GM12878 (cell line): ENCODE data around the gene PDE9A. TPM values are rescaled to one million over a fixed set of nuclear protein-coding genes. Genes with fewer than 3 reads are reported as not detected.

ENCODE experiments used
- ATAC-seq: fragments of 200-7000 bp; cut with Tn5 transposase; 3 replicates; pipeline ENCODE4 v1.9.1; 2020; ENCODE audit warnings: mild to moderate bottlenecking, moderate library complexity
- BruUV-seq: library from RNA; stranded (reverse); fragments of 400-500 nt; replicated peaks from 2 replicates; lab custom pipeline; 2021; lab: Mats Ljungman, UMichigan
- CTCF ChIA-PET: fragments of 300-600 bp; sonication (Branson Sonifier 250); formaldehyde crosslinking; extraction: SDS; loops from one replicate; lab custom pipeline; 2021; ENCODE audit warnings: inconsistent platforms; lab: Yijun Ruan, JAX
- POLR2A ChIA-PET: fragments of 350-600 bp; formaldehyde crosslinking; extraction: SDS; loops from one replicate; lab custom pipeline; 2021; ENCODE audit warnings: inconsistent platforms; lab: Charles Lee
- RAD21 ChIA-PET: fragments of 300-600 bp; sonication (Branson Sonifier 250); formaldehyde crosslinking; loops from one replicate; lab custom pipeline; 2023; ENCODE audit warnings: antibody characterized with exemption; ENCODE audit not compliant: unreplicated experiment; lab: Charles Lee
- SMC1A ChIA-PET: fragments of 300-600 bp; sonication (Branson Sonifier 250); formaldehyde crosslinking; loops from one replicate; lab custom pipeline; 2023; ENCODE audit not compliant: unreplicated experiment, uncharacterized antibody; lab: Charles Lee
- DNase-seq: peaks from one replicate; pipeline ENCODE4 v3.0.0-alpha.2; 2011; ENCODE audit warnings: low read depth, low spot score
- FAIRE-seq: peaks from 3 replicates; lab custom pipeline; 2011; peaks lifted over from hg19 to GRCh38; lab: Jason Lieb, UNC
- H2AFZ ChIP-seq: 2 replicates; pipeline ENCODE4 v1.6.0; 2011; ENCODE audit warnings: low read depth, low read length, control low read depth; ENCODE audit not compliant: control insufficient read depth
- H3K27ac ChIP-seq: 2 replicates; pipeline ENCODE4 v1.5.1; 2011; ENCODE audit warnings: control low read depth; ENCODE audit not compliant: control insufficient read depth, insufficient read depth
- H3K27me3 ChIP-seq, 2 experiments: replicated peaks in 1 of 2; 2 replicates each; pipeline versions ENCODE4 v1.6.0 to v1.6.1; 2011; ENCODE audit warnings: low read length in 1 of 2; ENCODE audit not compliant: control insufficient read depth in 2 of 2, insufficient read depth in 2 of 2
- H3K36me3 ChIP-seq, 2 experiments: 2 replicates each; pipeline ENCODE4 v1.5.1; 2011; ENCODE audit warnings: low read length in 1 of 2; ENCODE audit not compliant: control insufficient read depth in 2 of 2, insufficient read depth in 2 of 2
- H3K4me1 ChIP-seq: 2 replicates; pipeline ENCODE4 v1.6.1; 2011; ENCODE audit warnings: mild to moderate bottlenecking, low read length, moderate library complexity, mixed read lengths; ENCODE audit not compliant: control insufficient read depth, insufficient read depth
- H3K4me2 ChIP-seq: 2 replicates; pipeline ENCODE4 v1.6.0; 2011; ENCODE audit warnings: control low read depth; ENCODE audit not compliant: control insufficient read depth, insufficient read depth
- H3K4me3 ChIP-seq: fragments of 200-600 bp; sonication (generic); 2 replicates; pipeline ENCODE4 v1.5.1; 2016
- H3K79me2 ChIP-seq: 2 replicates; pipeline ENCODE4 v1.6.0; 2011; ENCODE audit warnings: low read length; ENCODE audit not compliant: control insufficient read depth, insufficient read depth
- H3K9ac ChIP-seq: 2 replicates; pipeline ENCODE4 v1.8.0; 2011; ENCODE audit warnings: low read length, control low read depth, mixed read lengths; ENCODE audit not compliant: control insufficient read depth, insufficient read depth
- H3K9me3 ChIP-seq: replicated peaks from 3 replicates; pipeline ENCODE4 v1.5.1; 2011; ENCODE audit warnings: mild to moderate bottlenecking, low read length; ENCODE audit not compliant: control insufficient read depth, insufficient read depth
- H4K20me1 ChIP-seq: 2 replicates; pipeline ENCODE4 v1.6.0; 2011; ENCODE audit not compliant: control insufficient read depth, insufficient read depth
- ASH2L ChIP-seq: fragments of 300-600, 200-600 bp; sonication (generic); IDR thresholded peaks from 2 replicates; pipeline ENCODE4 v1.6.1; 2017; ENCODE audit warnings: low read depth, mild to moderate bottlenecking, borderline replicate concordance
- ATF3 ChIP-seq: IDR thresholded peaks from 2 replicates; pipeline ENCODE4 v1.6.1; 2011; ENCODE audit warnings: low read depth, mild to moderate bottlenecking, low read length, moderate library complexity, borderline replicate concordance; ENCODE audit errors: extremely low read depth
- ATF7 ChIP-seq: fragments of 450-650 bp; IDR thresholded peaks from 2 replicates; pipeline ENCODE4 v1.6.1; 2016; ENCODE audit warnings: low read depth, mild to moderate bottlenecking
- BMI1 ChIP-seq: fragments of 450-650 bp; IDR thresholded peaks from 2 replicates; pipeline ENCODE4 v1.6.1; 2016; ENCODE audit warnings: mild to moderate bottlenecking, moderate library complexity, borderline replicate concordance
- CEBPZ ChIP-seq: fragments of 150-350 bp; IDR thresholded peaks from 2 replicates; pipeline ENCODE4 v1.6.1; 2016; ENCODE audit warnings: low read depth, low read length
- CHD2 ChIP-seq: IDR thresholded peaks from 2 replicates; pipeline ENCODE4 v1.6.1; 2011; ENCODE audit warnings: low read depth, low read length, improper control_type of control experiment, borderline replicate concordance
- CHD4 ChIP-seq: fragments of 200-600 bp; sonication (generic); IDR thresholded peaks from 2 replicates; pipeline ENCODE4 v1.6.1; 2016; ENCODE audit warnings: mild to moderate bottlenecking
- CREB1 ChIP-seq: IDR thresholded peaks from 2 replicates; pipeline ENCODE4 v1.6.1; 2012; ENCODE audit warnings: low read depth, mild to moderate bottlenecking, inconsistent platforms
- E2F4 ChIP-seq: IDR thresholded peaks from 2 replicates; pipeline ENCODE4 v1.6.1; 2012; ENCODE audit warnings: low read depth, low read length, improper control_type of control experiment
- EGR1 ChIP-seq, 2 experiments: IDR thresholded peaks; 1 replicate in 1 of 2; 2 replicates in 1 of 2; pipeline ENCODE4 v1.6.1; 2011 to 2012; ENCODE audit warnings: low read depth in 2 of 2, low read length in 2 of 2, borderline replicate concordance in 1 of 2, mild to moderate bottlenecking in 1 of 2, moderate library complexity in 1 of 2
- NFIC ChIP-seq: IDR thresholded peaks from 2 replicates; pipeline ENCODE4 v1.6.1; 2012; ENCODE audit warnings: low read depth, mild to moderate bottlenecking, inconsistent platforms, low read length, moderate library complexity
- NR2F1 ChIP-seq: fragments of 450-650 bp; conservative IDR thresholded peaks from 2 replicates; pipeline ENCODE4 v1.6.1; 2017; ENCODE audit warnings: mild to moderate bottlenecking
- RBBP5 ChIP-seq: fragments of 200-600 bp; sonication (generic); conservative IDR thresholded peaks from 2 replicates; pipeline ENCODE4 v1.6.1; 2016
- SMC3 ChIP-seq: IDR thresholded peaks from 2 replicates; pipeline ENCODE4 v1.6.1; 2011; ENCODE audit warnings: low read length, improper control_type of control experiment, borderline replicate concordance
- SUZ12 ChIP-seq: fragments of 200-600 bp; sonication (generic); IDR thresholded peaks from one replicate; pipeline ENCODE4 v1.6.1; 2018; ENCODE audit warnings: antibody characterized with exemption, mild to moderate bottlenecking; ENCODE audit not compliant: unreplicated experiment
- TARDBP ChIP-seq: IDR thresholded peaks from 2 replicates; pipeline ENCODE4 v1.6.1; 2016; ENCODE audit warnings: borderline replicate concordance
- ZNF384 ChIP-seq: IDR thresholded peaks from 2 replicates; pipeline ENCODE4 v1.6.1; 2012; ENCODE audit warnings: low read depth, mild to moderate bottlenecking, low read length, improper control_type of control experiment, borderline replicate concordance
- ZNF622 ChIP-seq: fragments of 450-650 bp; IDR thresholded peaks from 2 replicates; pipeline ENCODE4 v1.6.1; 2017; ENCODE audit warnings: mild to moderate bottlenecking, inconsistent platforms
- ZSCAN29 ChIP-seq: fragments of 450-650 bp; IDR thresholded peaks from 2 replicates; pipeline ENCODE4 v1.6.1; 2017; ENCODE audit warnings: mild to moderate bottlenecking, moderate library complexity
- WGBS: methylation state at CpG from one replicate; pipeline ENCODE4 v1.1.6; 2016; ENCODE audit warnings: low lambda C conversion rate; ENCODE audit not compliant: insufficient replicate concordance, insufficient coverage; ENCODE audit errors: missing lambda C conversion rate; 5-methylcytosine and 5-hydroxymethylcytosine counted together
- in situ Hi-C: fragments of 300-500 bp; cut with MboI; formaldehyde crosslinking; loops from 9 replicates; pipeline ENCODE4 v1.14.3; 2018; ENCODE audit warnings: mixed read lengths
- intact Hi-C: fragments of 100-400 bp; cut with micrococcal nuclease; formaldehyde crosslinking; loops from one replicate; pipeline ENCODE4 v1.14.2; 2022; ENCODE audit not compliant: unreplicated experiment
- polyA plus RNA-seq, 11 experiments: library from polyadenylated mRNA; depleted of rRNA in 4 of 11; unstranded in 6 of 11; stranded (reverse) in 5 of 11; fragments of >200 nt; fragmentation: Nextera tagmentation in 4 of 11; fragmentation: Illumina TruSeq in 1 of 11; extraction: Ambion mirVana in 4 of 11; extraction: Trizol in 1 of 11; gene quantifications; 1 replicate in 1 of 11; 2 replicates in 10 of 11; pipeline versions ENCODE4 v1.2.1 to v1.2.3, GENCODE V29; 2011 to 2016; ENCODE audit warnings: inconsistent platforms in 2 of 11, missing spikeins in 2 of 11, low read depth in 1 of 11
- total RNA-seq, 4 experiments: library from RNA; depleted of rRNA in 3 of 4; stranded (reverse); fragments of >200 nt in 3 of 4; fragmentation: Illumina TruSeq in 1 of 4; extraction: Trizol in 1 of 4; gene quantifications; 2 replicates each; pipeline versions ENCODE4 v1.2.1 to v1.2.3, GENCODE V29; 2013 to 2021

Gene PDE9A
- total and polyA plus RNA-seq, 10 of the 15 experiments (the other 5 are each of a cell fraction or from before 2014, with no cell fraction given): 0.08 to 0.45 (median 0.20) TPM; not detected in 1

GRCh38 chr21:42655796-42656770 lies 2.7 kb downstream of the PDE9A start (continued):
- TF ChIP-seq E2F4 (no peak), EGR1 (IDR thresholded peaks at IDR 0.05; ENCODE audit: borderline replicate concordance in 1 of 2, low read depth in 2 of 2, low read length in 2 of 2) (no peak), NR2F1 (no peak), TARDBP (no peak)

GRCh38 chr21:42656872-42657271 lies 3.5 kb downstream of the PDE9A start:
- ChIA-PET POLR2A (no interaction called here), RAD21 (no interaction called here), CTCF (no interaction called here), SMC1A (interaction anchor here (0.6 kb wide), 1 partner anchor 154 kb away, joined by 3 read pairs; no protein-coding TSS in a partner anchor)
- no peak overlapping the region for H3K9ac ChIP-seq
- H3K27ac ChIP-seq: no peak overlapping the region
- no peaks in the 10 kb centered on the region for H3K79me2 ChIP-seq
- intact Hi-C loops: no loop called here
- H3K27me3 ChIP-seq: peaks cover 17 to 27% of the 10 kb centered on the region in 2 experiments
- ATAC-seq (no peak), FAIRE-seq (no peak), DNase-seq (no peak)
- WGBS: 35% methylated on average over 9 of the region's 9 CpGs
- H2AFZ ChIP-seq: no peak overlapping the region
- no peaks in the 10 kb centered on the region for H3K36me3 ChIP-seq
- H3K4me2 ChIP-seq: no peak overlapping the region
- peaks cover 22% of the 10 kb centered on the region for H3K4me1 ChIP-seq
- H4K20me1 ChIP-seq: no peaks in the 10 kb centered on the region
- BruUV-seq: no TSS peak
- H3K4me3 ChIP-seq: no peak overlapping the region
- no peaks in the 10 kb centered on the region for H3K9me3 ChIP-seq
- in situ Hi-C loops: no loop called here
- TF ChIP-seq TARDBP (no peak), ATF7 (no peak), ZNF622 (no peak), ZSCAN29 (no peak), ZNF384 (no peak), CHD4 (no peak), SUZ12 (no peak), SMC3 (no peak), RBBP5 (no peak), NFIC (no peak), ATF3 (no peak), CREB1 (no peak), CHD2 (no peak), CEBPZ (no peak), ASH2L (no peak), BMI1 (no peak)
